GM10248 (cell line): ENCODE results near the gene LCNL1.

Experiments
- CTCF ChIA-PET: fragments of 300-600 bp; sonication (Branson Sonifier 250); formaldehyde crosslinking; extraction: SDS; loops from one replicate; lab custom pipeline; 2021; ENCODE audit warnings: antibody characterized with exemption; lab: Yijun Ruan, JAX
- POLR2A ChIA-PET: fragments of 350-650 bp; sonication (Branson Sonifier 250); formaldehyde crosslinking; extraction: SDS; loops from one replicate; lab custom pipeline; 2020; ENCODE audit warnings: antibody characterized with exemption; lab: Yijun Ruan, JAX
- DNase-seq: peaks from one replicate; pipeline ENCODE4 v3.0.0; 2012; ENCODE audit errors: extremely low spot score
- TF ChIP-seq, protein P1 (sequence below): IDR thresholded peaks from 2 replicates; pipeline ENCODE4 v1.5.1; 2012; ENCODE audit warnings: mild to moderate bottlenecking, low read depth; ENCODE audit errors: extremely low read depth, missing control alignments, control extremely low read depth

The LCNL1 gene

DNA sequence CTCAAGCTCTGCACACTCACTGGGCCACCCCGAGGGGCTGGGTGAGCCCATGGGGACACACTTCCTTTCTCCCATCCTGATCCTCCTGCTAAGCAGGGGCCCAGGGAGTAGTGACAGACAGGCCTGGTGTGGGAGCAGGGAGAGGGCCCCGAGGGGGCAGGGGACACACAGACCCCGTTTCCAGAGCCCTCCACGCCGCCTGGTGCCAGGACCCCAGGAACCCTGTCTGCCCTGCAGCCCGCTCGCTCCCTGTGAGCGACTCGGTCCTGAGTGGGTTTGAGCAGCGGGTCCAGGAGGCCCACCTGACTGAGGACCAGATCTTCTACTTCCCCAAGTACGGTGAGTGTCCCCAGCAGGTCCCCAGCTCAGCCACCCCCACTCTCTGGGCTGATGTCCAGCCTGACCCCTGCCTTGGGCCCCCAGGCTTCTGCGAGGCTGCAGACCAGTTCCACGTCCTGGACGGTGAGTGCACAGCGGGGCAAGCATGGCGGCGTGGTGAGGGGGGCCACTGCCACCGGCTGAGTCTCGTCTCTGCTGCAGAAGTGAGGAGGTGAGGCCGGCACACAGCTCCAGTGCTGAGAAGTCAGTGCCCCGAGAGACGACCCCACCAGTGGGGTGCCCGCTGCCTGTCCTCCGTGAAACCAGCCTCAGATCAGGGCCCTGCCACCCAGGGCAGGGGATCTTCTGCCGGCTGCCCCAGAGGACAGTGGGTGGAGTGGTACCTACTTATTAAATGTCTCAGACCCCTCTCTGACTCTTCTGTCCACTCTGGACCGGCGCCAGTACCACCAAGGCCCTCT, 36.4 kb upstream of the LCNL1 start:
- POLR2A ChIA-PET = interaction anchor here (1.6 kb wide), 1 partner anchor 294 kb away, joined by 3 read pairs; the partner anchor contains the start of gene TUBB4B
- TF ChIP-seq, protein P1, sequence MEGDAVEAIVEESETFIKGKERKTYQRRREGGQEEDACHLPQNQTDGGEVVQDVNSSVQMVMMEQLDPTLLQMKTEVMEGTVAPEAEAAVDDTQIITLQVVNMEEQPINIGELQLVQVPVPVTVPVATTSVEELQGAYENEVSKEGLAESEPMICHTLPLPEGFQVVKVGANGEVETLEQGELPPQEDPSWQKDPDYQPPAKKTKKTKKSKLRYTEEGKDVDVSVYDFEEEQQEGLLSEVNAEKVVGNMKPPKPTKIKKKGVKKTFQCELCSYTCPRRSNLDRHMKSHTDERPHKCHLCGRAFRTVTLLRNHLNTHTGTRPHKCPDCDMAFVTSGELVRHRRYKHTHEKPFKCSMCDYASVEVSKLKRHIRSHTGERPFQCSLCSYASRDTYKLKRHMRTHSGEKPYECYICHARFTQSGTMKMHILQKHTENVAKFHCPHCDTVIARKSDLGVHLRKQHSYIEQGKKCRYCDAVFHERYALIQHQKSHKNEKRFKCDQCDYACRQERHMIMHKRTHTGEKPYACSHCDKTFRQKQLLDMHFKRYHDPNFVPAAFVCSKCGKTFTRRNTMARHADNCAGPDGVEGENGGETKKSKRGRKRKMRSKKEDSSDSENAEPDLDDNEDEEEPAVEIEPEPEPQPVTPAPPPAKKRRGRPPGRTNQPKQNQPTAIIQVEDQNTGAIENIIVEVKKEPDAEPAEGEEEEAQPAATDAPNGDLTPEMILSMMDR = no peak
- CTCF ChIA-PET = interaction anchor here (0.9 to 6.5 kb wide), 8 partner anchors 53 to 156 kb away, joined by 3 to 126 read pairs (median 4); partner anchors contain the start of genes ABCA2, AJM1, FUT7 and SAPCD2
- DNase-seq = no peak

DNA sequence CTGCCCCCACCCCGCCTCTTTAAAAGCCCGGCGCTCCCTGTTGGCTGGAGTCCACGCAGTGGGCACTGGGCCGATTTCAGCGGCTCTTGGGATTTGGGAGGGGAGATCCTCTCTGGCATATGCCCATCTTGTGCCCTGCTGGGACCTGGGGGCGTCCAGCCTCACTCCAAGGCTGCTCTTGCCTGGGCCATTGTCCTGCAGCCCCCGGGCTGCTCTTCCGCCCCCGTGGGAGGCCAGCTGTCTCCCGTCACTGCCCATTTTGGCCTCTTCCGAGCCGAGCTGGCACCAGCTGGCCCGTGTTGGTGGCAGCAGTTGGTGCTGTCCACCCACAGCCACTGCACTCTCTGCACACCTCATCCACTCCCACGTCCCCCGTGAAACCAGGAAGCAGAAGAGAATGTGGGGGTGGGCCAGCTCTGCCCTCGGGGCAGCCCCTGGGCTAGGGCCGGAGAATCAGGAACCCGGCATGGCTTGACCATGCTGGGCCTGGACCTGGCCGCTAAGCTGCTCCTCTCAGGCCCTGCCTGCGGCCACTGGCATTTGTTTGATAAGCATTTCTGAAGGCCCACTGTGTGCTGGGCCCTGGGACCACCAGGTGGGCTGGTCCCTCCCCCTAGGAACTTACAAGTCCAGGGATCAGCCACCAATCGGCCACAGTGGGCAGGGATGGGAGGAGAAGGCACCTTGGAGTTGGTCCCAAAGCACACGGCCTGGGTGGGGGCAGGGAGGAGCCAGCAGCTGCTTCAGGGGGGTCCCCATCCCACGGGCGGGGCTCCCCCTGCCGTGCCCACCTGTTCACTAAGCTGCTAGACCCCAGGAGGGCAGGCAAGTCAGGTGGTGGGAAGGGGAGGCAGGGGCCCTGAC, 35.5 kb upstream of the LCNL1 start:
- POLR2A ChIA-PET = interaction anchor here (1.6 kb wide), 1 partner anchor 294 kb away, joined by 3 read pairs; the partner anchor contains the start of gene TUBB4B
- TF ChIP-seq, protein P1 = no peak
- no peak for DNase-seq
- CTCF ChIA-PET = interaction anchor here (0.9 to 6.5 kb wide), 30 partner anchors 8 to 289 kb away, joined by 3 to 126 read pairs (median 4); partner anchors contain the start of genes ABCA2, AJM1, FUT7 and MAN1B1

DNA sequence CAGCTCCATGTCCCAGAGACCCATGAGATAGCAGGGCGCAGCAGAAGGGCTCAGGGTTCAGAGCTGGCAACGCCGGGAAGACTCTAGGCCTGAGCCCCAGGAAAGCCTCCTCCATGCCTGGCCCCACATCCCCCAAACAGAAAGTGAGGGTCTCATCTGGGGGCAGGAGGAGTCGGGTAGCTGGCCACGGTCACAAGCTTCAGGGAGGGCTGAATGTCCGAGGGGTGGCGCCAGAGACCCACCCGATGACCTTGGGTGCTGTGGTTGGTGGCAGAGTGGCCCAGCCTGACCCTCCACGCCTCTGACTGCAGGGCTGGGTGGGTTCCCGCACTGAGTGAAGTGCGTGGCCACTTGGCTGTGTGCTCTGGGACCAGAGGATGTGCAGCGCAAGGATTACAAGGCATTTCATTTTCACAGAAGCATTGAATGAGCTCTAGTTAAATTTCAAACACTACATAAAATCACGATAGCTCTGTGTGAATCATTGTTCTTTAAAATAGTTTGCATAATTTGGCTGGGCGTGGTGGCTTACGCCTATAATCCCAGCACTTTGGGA, 34.8 kb upstream of the LCNL1 start:
- TF ChIP-seq, protein P1 = peak; percentile 71

DNA sequence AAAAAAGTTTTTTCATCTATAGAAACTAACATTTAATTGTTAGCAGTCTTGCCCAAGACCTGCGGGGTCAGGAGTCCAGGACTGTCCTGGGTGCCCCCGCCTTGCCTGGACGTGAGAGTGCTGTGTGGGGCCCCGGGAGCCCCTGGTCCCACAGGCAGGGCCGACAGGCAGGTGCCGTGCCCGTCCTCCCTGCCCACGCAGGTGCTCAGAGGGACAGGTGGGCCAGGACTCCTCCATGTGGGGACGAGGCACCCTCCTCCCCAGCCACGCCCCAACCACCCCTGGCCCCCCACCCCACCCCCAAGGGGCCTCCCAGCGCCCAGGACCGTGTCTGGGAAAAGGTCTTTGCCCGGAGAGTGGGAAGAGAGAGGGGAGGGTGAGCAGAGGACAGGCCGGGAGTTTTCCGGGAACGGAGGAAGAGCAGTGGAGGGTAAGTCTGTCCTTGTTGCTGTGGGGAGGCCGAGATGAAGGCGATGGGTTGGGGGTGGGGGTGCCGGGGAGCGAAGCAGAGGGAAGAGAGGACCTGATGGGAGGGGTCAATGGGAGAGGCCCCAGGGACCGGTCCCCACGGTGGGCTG, 33.5 kb upstream of the LCNL1 start:
- ChIA-PET POLR2A (no interaction called here), CTCF (interaction anchor here (2.5 to 6.5 kb wide), 2 partner anchors 80 to 85 kb away, joined by 9 to 126 read pairs; partner anchors contain the start of gene FUT7)
- TF ChIP-seq, protein P1 = no peak
- no peak for DNase-seq

More for the DNA sequence above, 34.8 kb upstream of the LCNL1 start:
- CTCF ChIA-PET = interaction anchor here (0.6 to 6.5 kb wide), 33 partner anchors 9 to 289 kb away, joined by 3 to 126 read pairs (median 4); partner anchors contain the start of genes ABCA2, AJM1, FUT7 and MAN1B1
- POLR2A ChIA-PET = interaction anchor here (0.6 to 1.6 kb wide), 3 partner anchors 40 to 293 kb away, joined by 3 to 6 read pairs (median 4); partner anchors contain the start of genes CYSRT1 and TUBB4B
- DNase-seq = no peak

DNA sequence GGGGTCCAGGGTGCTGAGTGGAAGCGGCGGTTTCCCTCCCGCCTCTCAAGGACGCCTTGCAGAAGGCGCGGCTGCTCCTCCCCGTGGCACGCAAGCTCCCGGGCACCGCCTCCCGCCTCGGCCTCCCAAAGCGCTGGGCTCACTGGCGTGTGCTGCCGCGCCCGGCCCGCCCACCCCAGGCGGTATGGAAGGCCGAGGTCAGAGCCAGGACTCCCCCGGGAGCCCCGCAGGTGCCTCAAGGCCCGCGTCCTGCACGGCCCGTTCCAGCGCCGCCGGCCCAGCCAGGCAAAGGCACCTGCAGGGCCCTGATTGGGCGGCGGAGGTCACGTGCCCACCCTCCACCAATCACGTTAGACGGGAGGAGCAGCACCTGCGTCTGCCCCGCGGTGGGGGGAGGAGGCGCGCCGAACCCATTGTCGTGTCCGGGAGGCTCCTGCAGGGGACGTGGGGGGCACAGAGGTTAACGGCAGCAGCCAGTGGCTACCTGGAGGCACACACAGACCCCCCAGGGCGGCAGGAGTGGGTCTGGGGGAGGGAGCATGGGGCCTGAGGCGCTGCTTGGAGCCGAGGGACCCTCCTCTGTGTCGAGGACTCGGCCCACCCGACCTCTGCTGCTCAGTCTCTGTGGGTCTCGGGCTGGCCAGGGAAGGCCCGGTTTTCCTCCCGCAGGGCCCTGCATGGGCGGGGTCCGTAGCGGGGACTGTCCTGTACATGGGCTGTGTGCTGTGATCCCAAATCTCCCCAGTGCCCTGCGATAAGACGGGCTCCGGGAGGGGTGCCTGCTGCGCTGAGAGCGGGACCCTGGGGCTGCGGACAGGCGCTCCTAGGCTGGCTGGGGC, 32.8 kb upstream of the LCNL1 start:
- DNase-seq = peak; percentile 100
- TF ChIP-seq, protein P1 = no peak
- POLR2A ChIA-PET = no interaction called here
- CTCF ChIA-PET = interaction anchor here (2.5 to 6.5 kb wide), 2 partner anchors 79 to 84 kb away, joined by 9 to 126 read pairs; partner anchors contain the start of gene FUT7
